A549 (cell line): ENCODE results near the gene TAS1R3. TPM values are rescaled to one million over a fixed set of nuclear protein-coding genes. Genes with fewer than 3 reads are reported as not detected.

Experiments used
- ATAC-seq, 2 experiments: fragments of 200-7000 bp in 1 of 2; fragments of >200 bp in 1 of 2; cut with Nextera tagmentation in 1 of 2; cut with Tn5 transposase in 1 of 2; 3 replicates each; pipeline versions ENCODE4 v1.8.0 to v1.9.1; 2018 to 2020; ENCODE audit warnings: mild to moderate bottlenecking in 1 of 2, moderate library complexity in 1 of 2
- CTCF ChIA-PET: fragments of 300-600 bp; sonication (Branson Sonifier 250); formaldehyde crosslinking; extraction: SDS; loops from one replicate; lab custom pipeline; 2021; ENCODE audit warnings: antibody characterized with exemption, inconsistent platforms; lab: Yijun Ruan, JAX
- POLR2A ChIA-PET: fragments of 350-600 bp; formaldehyde crosslinking; extraction: SDS; loops from one replicate; lab custom pipeline; 2021; ENCODE audit warnings: antibody characterized with exemption, inconsistent platforms; lab: Yijun Ruan, JAX
- DNase-seq, 2 experiments: peaks; one replicate each; pipeline versions ENCODE4 v3.0.0 to v3.0.0-alpha.2; 2011 to 2016; ENCODE audit warnings: low read depth in 1 of 2, low spot score in 1 of 2
- FAIRE-seq: peaks from 2 replicates; lab custom pipeline; 2011; peaks lifted over from hg19 to GRCh38; lab: Jason Lieb, UNC
- H3K27ac ChIP-seq, 2 experiments: fragments of >200 bp; sonication (Bioruptor Twin); formaldehyde crosslinking; 3 replicates each; pipeline ENCODE4 v1.5.1; 2016 to 2017
- H3K4me1 ChIP-seq: fragments of >200 bp; sonication (Bioruptor Twin); formaldehyde crosslinking; 3 replicates; pipeline ENCODE4 v1.6.1; 2016
- H3K4me2 ChIP-seq: fragments of >200 bp; sonication (Bioruptor Twin); formaldehyde crosslinking; 3 replicates; pipeline ENCODE4 v1.6.1; 2016
- H3K4me3 ChIP-seq: fragments of >200 bp; sonication (Bioruptor Twin); formaldehyde crosslinking; 3 replicates; pipeline ENCODE4 v1.5.1; 2016
- H3K9me3 ChIP-seq: fragments of >200 bp; sonication (Bioruptor Twin); formaldehyde crosslinking; 3 replicates; pipeline ENCODE4 v1.6.1; 2016
- BHLHE40 ChIP-seq: IDR thresholded peaks from 2 replicates; pipeline ENCODE4 v1.6.1; 2012; ENCODE audit warnings: low read depth, low read length, inconsistent platforms
- CEBPB ChIP-seq, 2 experiments: fragments of >200 bp in 1 of 2; sonication (Bioruptor Twin) in 1 of 2; formaldehyde crosslinking in 1 of 2; IDR thresholded peaks; 2 replicates each; pipeline ENCODE4 v1.6.1; 2012 to 2016
- CHD2 ChIP-seq: fragments of 150-350 bp; IDR thresholded peaks from 2 replicates; pipeline ENCODE4 v1.6.1; 2014; ENCODE audit warnings: low read length; ENCODE audit not compliant: partially characterized antibody
- CTCF ChIP-seq: fragments of >200 bp; sonication (Bioruptor Twin); formaldehyde crosslinking; IDR thresholded peaks from 3 replicates; pipeline ENCODE4 v1.5.1; 2016
- EP300 ChIP-seq, 2 experiments: fragments of >200 bp; sonication (Bioruptor Twin); formaldehyde crosslinking; IDR thresholded peaks; 2 replicates in 1 of 2; 3 replicates in 1 of 2; pipeline ENCODE4 v1.6.1; 2016 to 2017
- FOSL2 ChIP-seq, 2 experiments: fragments of 450-650 bp in 1 of 2; fragments of >200 bp in 1 of 2; sonication (Bioruptor Twin) in 1 of 2; formaldehyde crosslinking; IDR thresholded peaks; 2 replicates each; pipeline versions ENCODE4 v1.5.0 to v1.6.1; 2016 to 2020; ENCODE audit warnings: mild to moderate bottlenecking in 1 of 2, moderate library complexity in 1 of 2
- GATA3 ChIP-seq: IDR thresholded peaks from 2 replicates; pipeline ENCODE4 v1.6.1; 2012; ENCODE audit warnings: borderline replicate concordance
- HDAC2 ChIP-seq: fragments of 200-600 bp; sonication (generic); IDR thresholded peaks from 2 replicates; pipeline ENCODE4 v1.6.1; 2016
- HEYL ChIP-seq: fragments of 250-450 bp; sonication (Bioruptor Pico); IDR thresholded peaks from 2 replicates; pipeline ENCODE4 v1.8.0; 2021; ENCODE audit warnings: mild to moderate bottlenecking, moderate library complexity
- HOXB13 ChIP-seq: fragments of 250-450 bp; sonication (Bioruptor Pico); IDR thresholded peaks from 2 replicates; pipeline ENCODE4 v1.5.0; 2020; ENCODE audit warnings: low read depth, mild to moderate bottlenecking, moderate library complexity
- JUN ChIP-seq, 2 experiments: fragments of >200 bp; sonication (Bioruptor Twin); formaldehyde crosslinking; IDR thresholded peaks; 2 replicates in 1 of 2; 3 replicates in 1 of 2; pipeline ENCODE4 v1.6.1; 2016 to 2017
- JUNB ChIP-seq: fragments of >200 bp; sonication (Bioruptor Twin); formaldehyde crosslinking; IDR thresholded peaks from 2 replicates; pipeline ENCODE4 v1.6.1; 2016
- MAX ChIP-seq: IDR thresholded peaks from 2 replicates; pipeline ENCODE4 v1.6.1; 2012
- MYC ChIP-seq: IDR thresholded peaks from 2 replicates; pipeline ENCODE4 v1.6.1; 2012; ENCODE audit warnings: mild to moderate bottlenecking, inconsistent platforms, low read length, improper control_type of control experiment, borderline replicate concordance
- NPAS2 ChIP-seq: fragments of 250-450 bp; sonication (Bioruptor Pico); IDR thresholded peaks from 2 replicates; pipeline ENCODE4 v1.8.0; 2022; ENCODE audit warnings: mild to moderate bottlenecking, moderate library complexity, borderline replicate concordance
- PHF8 ChIP-seq: fragments of 200-600 bp; sonication (generic); IDR thresholded peaks from 2 replicates; pipeline ENCODE4 v1.6.1; 2016; ENCODE audit warnings: low read depth, mild to moderate bottlenecking, antibody characterized with exemption, moderate library complexity, borderline replicate concordance
- POLR2A ChIP-seq: IDR thresholded peaks from 2 replicates; pipeline ENCODE4 v1.6.1; 2012; ENCODE audit warnings: mild to moderate bottlenecking, low read length
- POLR2AphosphoS2 ChIP-seq: conservative IDR thresholded peaks from 2 replicates; pipeline ENCODE4 v1.6.1; 2012; ENCODE audit warnings: low read length, improper control_type of control experiment, inconsistent platforms
- RCOR1 ChIP-seq: fragments of 150-350 bp; IDR thresholded peaks from 2 replicates; pipeline ENCODE4 v1.6.1; 2014; ENCODE audit warnings: antibody characterized with exemption, low read length, low read depth
- RFX5 ChIP-seq: fragments of 450-650 bp; IDR thresholded peaks from 2 replicates; pipeline ENCODE4 v1.7.1; 2014; ENCODE audit warnings: antibody characterized with exemption, mild to moderate bottlenecking, moderate library complexity
- SREBF2 ChIP-seq: fragments of 450-650 bp; IDR thresholded peaks from 2 replicates; pipeline ENCODE4 v1.6.1; 2014; ENCODE audit warnings: mild to moderate bottlenecking, moderate library complexity
- TFCP2L1 ChIP-seq: fragments of 250-450 bp; sonication (Bioruptor Pico); IDR thresholded peaks from 2 replicates; pipeline ENCODE4 v1.5.0; 2021; ENCODE audit warnings: mild to moderate bottlenecking
- ZNF302 ChIP-seq: fragments of 250-450 bp; sonication (Bioruptor Pico); IDR thresholded peaks from 2 replicates; pipeline ENCODE4 v1.9.0; 2021; ENCODE audit warnings: inconsistent platforms, mild to moderate bottlenecking, moderate library complexity
- WGBS: methylation state at CpG from one replicate; pipeline ENCODE4 v1.1.6; 2017; ENCODE audit errors: missing lambda C conversion rate; 5-methylcytosine and 5-hydroxymethylcytosine counted together
- polyA plus RNA-seq, 4 experiments: library from polyadenylated mRNA; depleted of rRNA in 3 of 4; stranded (reverse); fragments of >200 nt; fragmentation: RNase III in 1 of 4; extraction: RNeasy Plus Mini Kit Qiagen cat#74134 plus additional on column Dnase treatment in 1 of 4; gene quantifications; 2 replicates in 3 of 4; 3 replicates in 1 of 4; pipeline ENCODE4 v1.2.3, GENCODE V29; 2011 to 2017
- TF ChIP-seq, protein P1 (sequence below): fragments of 200-600 bp; sonication (generic); IDR thresholded peaks from 2 replicates; pipeline ENCODE4 v1.6.1; 2016; ENCODE audit warnings: antibody characterized with exemption, mild to moderate bottlenecking, moderate library complexity
- TF ChIP-seq, protein P2 (sequence below): fragments of 150-350 bp; IDR thresholded peaks from 2 replicates; pipeline ENCODE4 v1.6.1; 2014; ENCODE audit warnings: low read depth, mild to moderate bottlenecking, low read length
- TF ChIP-seq, protein P3 (sequence below): fragments of 250-450 bp; sonication (Bioruptor Pico); IDR thresholded peaks from 2 replicates; pipeline ENCODE4 v1.5.0; 2021; ENCODE audit warnings: mild to moderate bottlenecking, moderate library complexity, borderline replicate concordance

Gene TAS1R3
- polyA plus RNA-seq, 2 of the 4 experiments (the other 2 are of a cell fraction), result 0.05 to 0.15 TPM

DNA sequence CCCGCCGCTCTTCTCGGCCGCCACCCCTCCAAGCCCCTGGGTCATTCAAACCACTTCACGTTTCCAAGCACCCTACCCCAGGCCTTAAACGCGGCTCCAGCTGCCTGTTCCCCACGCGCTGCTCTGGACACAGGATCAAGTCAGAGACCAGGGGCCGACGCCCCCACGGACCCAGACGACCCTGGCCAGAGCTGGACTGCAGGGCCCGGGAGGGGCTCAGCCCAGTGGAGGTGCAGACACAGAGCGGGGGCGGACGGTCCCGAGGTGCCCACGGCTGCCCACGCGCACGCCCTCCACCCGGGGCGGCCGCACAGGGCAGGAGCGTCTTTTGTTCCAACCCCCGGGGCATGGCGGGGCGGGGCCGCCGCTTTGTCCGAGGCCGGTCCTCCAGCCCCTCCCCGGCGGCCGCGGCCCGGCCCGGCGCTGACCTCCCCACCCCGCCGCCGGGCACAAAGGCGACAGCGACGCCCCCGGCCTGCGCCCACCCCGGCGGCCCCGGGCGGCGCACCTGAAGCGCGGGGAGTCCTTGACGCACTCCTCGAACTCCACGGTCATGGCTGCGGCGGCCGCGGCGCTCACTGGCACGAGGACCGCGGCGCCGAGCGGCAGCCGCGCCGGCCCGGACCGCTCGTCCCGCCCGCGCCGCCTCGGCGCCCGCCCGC, 23.7 kb upstream of the TAS1R3 start:
- no peak for FAIRE-seq
- ATAC-seq, result no peak
- CTCF ChIA-PET, result interaction anchor here (1.1 kb wide), 1 partner anchor 39 kb away, joined by 3 read pairs; no protein-coding TSS in a partner anchor
- no CpG with 5 or more reads among the region's 83 CpGs for WGBS
- peak; percentile 16; the same call in 1 of the 2 replicates for TF ChIP-seq POLR2A
- no peak for TF ChIP-seq TFCP2L1 (CRISPR knock-in tag)
- TF ChIP-seq HEYL (CRISPR knock-in tag), result no peak
- TF ChIP-seq HOXB13 (CRISPR knock-in tag), result no peak
- no peak for TF ChIP-seq JUN (IDR thresholded peaks at IDR 0.05)
- no peak for TF ChIP-seq BHLHE40
- no peak for TF ChIP-seq GATA3
- peaks cover 41% of the 10 kb centered on the region for H3K4me1 ChIP-seq
- H3K27ac ChIP-seq, result peak overlapping the region; percentile 78 to 96
- DNase-seq, result no peak
- H3K4me2 ChIP-seq, result peak overlapping the region; percentile 91
- H3K4me3 ChIP-seq, result peak overlapping the region; percentile 91
- POLR2A ChIA-PET, result no interaction called here
- no peaks in the 10 kb centered on the region for H3K9me3 ChIP-seq

GRCh38 chr1:1307923-1308755, 22.9 kb upstream of the TAS1R3 start, which contains the start of the genes ACAP3 and PUSL1:
ACAP3 (minus strand) TSS chr1:1307930; CDS start chr1:1307815, 115 bp downstream.
PUSL1 (plus strand) TSS chr1:1308597; CDS start chr1:1308644, 47 bp downstream.
- FAIRE-seq, result no peak
- ChIA-PET POLR2A (no interaction called here), CTCF (no interaction called here)
- Histone ChIP-seq H3K4me3 (peak within 1 kb of the TSS; percentile 91), H3K9me3 (no peaks in the 10 kb centered on the region), H3K4me2 (peak within 1 kb of the TSS; percentile 96), H3K27ac (peak within 1 kb of the TSS; percentile 93 to 96), H3K4me1 (peaks cover 41% of the 10 kb centered on the region)
- ATAC-seq, result peak; percentile 49 to 66
- DNase-seq, result peak; percentile 76 to 92
- WGBS, result 13% methylated on average over 3 of the region's 131 CpGs
- TF ChIP-seq SREBF2 (no peak), MYC (no peak), POLR2AphosphoS2 (no peak), PHF8 (0 out of 2 replicates have a peak, but pooled peaks have one; percentile 11), FOSL2 (IDR thresholded peaks at IDR 0.05) (no peak), FOSL2 (CRISPR knock-in tag; IDR thresholded peaks at IDR 0.05) (no peak), CTCF (no peak), EP300 (IDR thresholded peaks at IDR 0.05) (no peak), MAX (peak; percentile 82), ZNF302 (CRISPR knock-in tag) (no peak), HDAC2 (no peak), HEYL (CRISPR knock-in tag) (no peak), RCOR1 (no peak), CHD2 (peak; percentile 59), RFX5 (no peak), JUNB (no peak), POLR2A (peak; percentile 7; the same call in 1 of the 2 replicates), JUN (IDR thresholded peaks at IDR 0.05) (peak in 1 of 2 experiments; percentile 20; a peak in 2 of 5 replicates), NPAS2 (CRISPR knock-in tag) (no peak), CEBPB (IDR thresholded peaks at IDR 0.05) (peak; percentile 96 to 97)
- TF ChIP-seq, protein P1, sequence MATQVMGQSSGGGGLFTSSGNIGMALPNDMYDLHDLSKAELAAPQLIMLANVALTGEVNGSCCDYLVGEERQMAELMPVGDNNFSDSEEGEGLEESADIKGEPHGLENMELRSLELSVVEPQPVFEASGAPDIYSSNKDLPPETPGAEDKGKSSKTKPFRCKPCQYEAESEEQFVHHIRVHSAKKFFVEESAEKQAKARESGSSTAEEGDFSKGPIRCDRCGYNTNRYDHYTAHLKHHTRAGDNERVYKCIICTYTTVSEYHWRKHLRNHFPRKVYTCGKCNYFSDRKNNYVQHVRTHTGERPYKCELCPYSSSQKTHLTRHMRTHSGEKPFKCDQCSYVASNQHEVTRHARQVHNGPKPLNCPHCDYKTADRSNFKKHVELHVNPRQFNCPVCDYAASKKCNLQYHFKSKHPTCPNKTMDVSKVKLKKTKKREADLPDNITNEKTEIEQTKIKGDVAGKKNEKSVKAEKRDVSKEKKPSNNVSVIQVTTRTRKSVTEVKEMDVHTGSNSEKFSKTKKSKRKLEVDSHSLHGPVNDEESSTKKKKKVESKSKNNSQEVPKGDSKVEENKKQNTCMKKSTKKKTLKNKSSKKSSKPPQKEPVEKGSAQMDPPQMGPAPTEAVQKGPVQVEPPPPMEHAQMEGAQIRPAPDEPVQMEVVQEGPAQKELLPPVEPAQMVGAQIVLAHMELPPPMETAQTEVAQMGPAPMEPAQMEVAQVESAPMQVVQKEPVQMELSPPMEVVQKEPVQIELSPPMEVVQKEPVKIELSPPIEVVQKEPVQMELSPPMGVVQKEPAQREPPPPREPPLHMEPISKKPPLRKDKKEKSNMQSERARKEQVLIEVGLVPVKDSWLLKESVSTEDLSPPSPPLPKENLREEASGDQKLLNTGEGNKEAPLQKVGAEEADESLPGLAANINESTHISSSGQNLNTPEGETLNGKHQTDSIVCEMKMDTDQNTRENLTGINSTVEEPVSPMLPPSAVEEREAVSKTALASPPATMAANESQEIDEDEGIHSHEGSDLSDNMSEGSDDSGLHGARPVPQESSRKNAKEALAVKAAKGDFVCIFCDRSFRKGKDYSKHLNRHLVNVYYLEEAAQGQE, result peak; percentile 41
- TF ChIP-seq, protein P2, sequence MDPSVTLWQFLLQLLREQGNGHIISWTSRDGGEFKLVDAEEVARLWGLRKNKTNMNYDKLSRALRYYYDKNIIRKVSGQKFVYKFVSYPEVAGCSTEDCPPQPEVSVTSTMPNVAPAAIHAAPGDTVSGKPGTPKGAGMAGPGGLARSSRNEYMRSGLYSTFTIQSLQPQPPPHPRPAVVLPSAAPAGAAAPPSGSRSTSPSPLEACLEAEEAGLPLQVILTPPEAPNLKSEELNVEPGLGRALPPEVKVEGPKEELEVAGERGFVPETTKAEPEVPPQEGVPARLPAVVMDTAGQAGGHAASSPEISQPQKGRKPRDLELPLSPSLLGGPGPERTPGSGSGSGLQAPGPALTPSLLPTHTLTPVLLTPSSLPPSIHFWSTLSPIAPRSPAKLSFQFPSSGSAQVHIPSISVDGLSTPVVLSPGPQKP, result no peak
- TF ChIP-seq, protein P3, sequence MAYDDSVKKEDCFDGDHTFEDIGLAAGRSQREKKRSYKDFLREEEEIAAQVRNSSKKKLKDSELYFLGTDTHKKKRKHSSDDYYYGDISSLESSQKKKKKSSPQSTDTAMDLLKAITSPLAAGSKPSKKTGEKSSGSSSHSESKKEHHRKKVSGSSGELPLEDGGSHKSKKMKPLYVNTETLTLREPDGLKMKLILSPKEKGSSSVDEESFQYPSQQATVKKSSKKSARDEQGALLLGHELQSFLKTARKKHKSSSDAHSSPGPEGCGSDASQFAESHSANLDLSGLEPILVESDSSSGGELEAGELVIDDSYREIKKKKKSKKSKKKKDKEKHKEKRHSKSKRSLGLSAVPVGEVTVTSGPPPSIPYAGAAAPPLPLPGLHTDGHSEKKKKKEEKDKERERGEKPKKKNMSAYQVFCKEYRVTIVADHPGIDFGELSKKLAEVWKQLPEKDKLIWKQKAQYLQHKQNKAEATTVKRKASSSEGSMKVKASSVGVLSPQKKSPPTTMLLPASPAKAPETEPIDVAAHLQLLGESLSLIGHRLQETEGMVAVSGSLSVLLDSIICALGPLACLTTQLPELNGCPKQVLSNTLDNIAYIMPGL, result no peak
